HT1080 (cell line): ENCODE measurements around the gene CAMTA1. TPM values are rescaled to one million over a fixed set of nuclear protein-coding genes. Genes with fewer than 3 reads are reported as not detected.

Experiments
- DNase-seq: peaks from one replicate; pipeline ENCODE4 v3.0.0-alpha.2; 2015; ENCODE audit warnings: low read depth
- total RNA-seq: library from RNA; depleted of rRNA; stranded (reverse); fragments of >200 nt; shearing (Covaris generic); gene quantifications from 2 replicates; pipeline ENCODE4 v1.2.3, GENCODE V29; 2014

The CAMTA1 gene
- total RNA-seq, 1 experiment from 2014 or later: 59.2 TPM

GRCh38 chr1:7642781-7643529, 857.7 kb downstream of the CAMTA1 start:
- DNase-seq: no peak

- no peak for DNase-seq
Observed at GRCh38 chr1:7643530-7643929, 858.3 kb downstream of the CAMTA1 start.

- no peak for DNase-seq
Observed at GRCh38 chr1:7644086-7644485, 858.8 kb downstream of the CAMTA1 start.

- peak; percentile 52 for DNase-seq
Observed at GRCh38 chr1:7644961-7645750, 859.9 kb downstream of the CAMTA1 start.

GRCh38 chr1:7645751-7646048, 860.4 kb downstream of the CAMTA1 start:
- no peak for DNase-seq

- DNase-seq: no peak
Observed at GRCh38 chr1:7646164-7646563, 860.9 kb downstream of the CAMTA1 start.

GRCh38 chr1:7646981-7647901, 862.0 kb downstream of the CAMTA1 start:
- peak; percentile 33 for DNase-seq

- DNase-seq: no peak
Observed at GRCh38 chr1:7648761-7649384, 863.6 kb downstream of the CAMTA1 start.

- no peak for DNase-seq
Observed at GRCh38 chr1:7650801-7651200, 865.5 kb downstream of the CAMTA1 start.

- DNase-seq: no peak
Observed at GRCh38 chr1:7651203-7651602, 865.9 kb downstream of the CAMTA1 start.

GRCh38 chr1:7652061-7652460, 866.8 kb downstream of the CAMTA1 start:
- no peak for DNase-seq

- DNase-seq: no peak
Observed at GRCh38 chr1:7652515-7653098, 867.4 kb downstream of the CAMTA1 start.

GRCh38 chr1:7654725-7655124, 869.5 kb downstream of the CAMTA1 start:
- DNase-seq: no peak

- no peak for DNase-seq
Observed at GRCh38 chr1:7655354-7655753, 870.1 kb downstream of the CAMTA1 start.

GRCh38 chr1:7656557-7657215, 871.4 kb downstream of the CAMTA1 start:
- no peak for DNase-seq

- DNase-seq: no peak
Observed at GRCh38 chr1:7657287-7658016, 872.2 kb downstream of the CAMTA1 start.

- DNase-seq: no peak
Observed at GRCh38 chr1:7658099-7658498, 872.8 kb downstream of the CAMTA1 start.

GRCh38 chr1:7659514-7659913, 874.3 kb downstream of the CAMTA1 start:
- DNase-seq: no peak

GRCh38 chr1:7663451-7664146, 878.3 kb downstream of the CAMTA1 start:
- no peak for DNase-seq
